Stimulated activated CD8-positive, alpha-beta memory T cell treated with anti-CD3 and anti-CD28 coated beads, Interleukin-15, amount 100 ng/mL, for 24 hours (primary cell): ENCODE measurements around the gene NIT2.
"Not testable (repeated sequence)": the region's sequence is repeated elsewhere in the genome, so short reads cannot be mapped to it uniquely, and the experiment has no call there.

Experiments
- DNase-seq: peaks from one replicate; pipeline ENCODE4 v3.0.0-alpha.2; 2020; ENCODE audit warnings: low read depth

The NIT2 gene, protein sequence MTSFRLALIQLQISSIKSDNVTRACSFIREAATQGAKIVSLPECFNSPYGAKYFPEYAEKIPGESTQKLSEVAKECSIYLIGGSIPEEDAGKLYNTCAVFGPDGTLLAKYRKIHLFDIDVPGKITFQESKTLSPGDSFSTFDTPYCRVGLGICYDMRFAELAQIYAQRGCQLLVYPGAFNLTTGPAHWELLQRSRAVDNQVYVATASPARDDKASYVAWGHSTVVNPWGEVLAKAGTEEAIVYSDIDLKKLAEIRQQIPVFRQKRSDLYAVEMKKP

DNA sequence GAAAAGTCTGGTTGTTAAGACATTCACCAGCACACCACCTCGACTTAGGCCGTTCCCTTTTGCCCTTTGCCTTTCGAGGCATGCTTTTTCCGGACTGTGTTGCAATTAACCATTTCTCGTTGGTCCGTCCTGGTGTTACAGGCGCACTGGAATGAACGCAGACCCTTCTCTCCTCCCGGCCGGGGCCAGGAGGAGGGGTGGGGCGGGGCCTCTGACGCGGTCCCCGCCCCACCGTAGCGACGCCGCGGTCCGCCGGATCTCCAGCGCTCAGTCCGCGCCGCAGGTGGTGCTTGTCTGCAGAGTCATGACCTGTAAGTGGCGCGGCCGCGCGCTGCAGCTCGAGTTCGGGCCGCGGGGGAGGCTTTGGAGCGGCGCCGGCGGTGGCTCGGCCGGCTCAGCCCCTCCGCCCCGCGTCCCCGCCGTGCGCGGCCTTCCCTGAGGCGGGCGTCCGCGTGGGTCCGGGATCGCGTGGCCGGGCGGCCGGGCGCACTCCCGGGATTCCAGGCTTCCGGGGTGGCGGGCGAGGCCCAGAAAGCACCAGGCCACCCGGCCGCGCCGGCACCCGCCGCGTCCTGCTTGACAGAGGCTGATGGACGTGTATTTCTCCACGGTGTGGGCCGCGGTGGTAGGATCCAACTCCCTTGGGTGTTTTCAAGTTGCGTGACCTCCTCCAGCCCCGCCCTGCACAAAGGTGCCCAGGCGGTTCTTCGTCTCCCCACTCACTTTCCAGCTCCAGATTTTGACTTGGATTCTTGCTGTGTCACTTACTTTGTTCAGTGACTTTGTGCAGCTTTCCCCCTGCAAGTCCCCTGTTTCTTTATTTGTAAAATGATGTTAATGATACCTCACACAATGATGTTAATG is at the start of gene NIT2:
TSS of gene NIT2 (plus strand) at position 270 of the 864 bp plus-strand sequence. CDS start at position 305, 35 bp downstream.
- peak; percentile 69 for DNase-seq

DNA sequence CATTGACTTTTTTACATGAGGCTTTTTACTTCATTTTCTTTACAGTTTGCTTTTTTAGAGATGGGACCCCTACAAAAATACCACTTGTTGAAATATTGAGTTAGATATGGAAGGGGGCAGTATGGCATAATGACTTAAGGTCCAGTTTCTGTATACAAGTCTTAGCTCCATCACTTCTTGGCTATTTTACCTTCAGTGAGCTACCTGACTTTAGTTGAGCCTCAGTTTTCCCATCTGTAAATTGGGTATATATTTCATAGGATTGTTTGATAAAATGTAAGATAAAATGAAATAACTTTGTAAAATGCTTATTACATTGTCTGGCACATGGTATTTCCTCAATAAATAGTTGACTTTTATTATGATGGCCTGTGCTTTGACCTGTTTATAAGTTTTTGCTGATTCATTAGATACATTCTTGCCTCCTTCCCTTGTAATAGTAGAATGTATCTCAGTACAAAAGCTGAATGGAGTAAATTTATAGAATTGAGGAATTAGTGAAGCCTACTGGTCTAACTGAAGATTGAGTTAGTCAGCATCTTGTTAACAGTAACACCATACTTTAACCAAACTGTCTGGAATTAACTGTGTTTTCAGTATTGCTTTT is 46.2 kb upstream of the NIT2 start:
- no peak for DNase-seq

DNA sequence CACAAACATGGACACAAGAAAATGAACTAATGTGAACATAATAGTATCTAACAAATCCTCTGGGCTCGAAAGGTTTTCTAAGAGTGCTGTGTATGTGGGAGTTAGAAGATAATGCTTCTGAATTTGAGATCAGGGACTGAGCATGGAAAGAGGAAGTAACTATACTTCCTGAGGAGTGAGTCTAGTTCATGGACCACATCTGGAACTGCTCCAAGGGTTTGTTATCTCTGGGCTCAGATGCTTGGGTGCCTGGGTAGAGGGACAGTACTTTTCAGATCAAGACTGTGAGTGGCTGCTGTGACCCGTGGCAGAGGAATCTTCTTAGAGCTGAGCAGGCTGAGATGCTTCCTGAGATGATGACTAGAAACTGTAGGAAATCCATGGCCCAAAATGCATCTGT is 45.2 kb upstream of the NIT2 start:
- no peak for DNase-seq

DNA sequence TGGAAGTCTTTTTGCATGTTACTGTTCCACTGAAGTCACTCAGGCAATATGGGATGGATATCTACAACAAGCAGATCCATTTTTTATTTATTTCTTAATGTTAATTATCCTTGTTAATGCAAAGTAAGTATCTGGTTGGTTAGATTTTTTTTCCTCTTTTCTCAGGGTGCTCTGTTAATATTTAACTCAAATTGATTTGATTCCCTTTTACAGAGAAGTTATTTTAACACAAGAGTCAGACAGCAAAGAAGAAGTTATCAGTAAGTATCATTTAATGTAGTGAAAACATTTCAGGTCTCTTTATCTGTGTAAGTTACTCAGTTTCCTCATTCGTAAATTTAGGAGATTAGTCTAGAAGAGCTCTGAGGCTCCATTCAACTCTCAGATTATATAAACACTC is 39.5 kb upstream of the NIT2 start:
- DNase-seq: no peak

DNA sequence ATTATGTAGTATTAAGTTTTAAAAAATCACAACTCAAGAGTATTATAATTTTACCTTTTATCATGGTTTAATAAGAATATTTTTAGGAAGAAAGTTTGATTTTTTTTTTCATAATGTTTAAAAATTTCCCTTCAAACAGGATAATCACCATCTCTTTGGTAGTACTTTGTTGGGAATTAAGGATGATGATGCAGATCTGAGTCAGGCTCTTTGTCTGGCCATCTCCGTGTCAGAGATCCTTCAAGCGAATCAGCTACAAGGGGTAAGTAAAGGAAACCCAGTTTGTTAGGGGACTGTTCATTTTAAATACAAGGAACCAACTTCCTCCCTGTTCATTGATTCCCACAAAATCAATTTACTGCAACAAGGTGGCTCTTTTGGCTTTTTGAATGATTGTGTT is 36.8 kb upstream of the NIT2 start:
- DNase-seq: no peak

DNA sequence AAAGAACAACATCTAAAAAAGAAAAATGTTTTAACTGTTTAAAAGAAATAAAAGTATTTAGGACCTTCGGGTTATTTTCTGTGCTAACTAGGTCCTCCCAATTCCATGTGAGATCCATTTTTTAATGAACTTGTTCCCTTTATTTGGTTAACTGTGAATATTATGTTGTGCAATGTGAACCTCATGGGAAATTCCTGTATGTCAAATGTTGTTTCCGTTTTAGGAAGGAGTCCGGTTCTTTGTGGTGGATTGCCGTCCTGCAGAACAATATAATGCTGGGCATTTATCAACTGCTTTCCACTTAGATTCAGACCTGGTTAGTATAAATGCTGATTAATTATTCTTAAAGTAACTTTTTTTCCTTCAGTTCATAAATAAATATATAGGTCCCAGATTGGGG is 35.5 kb upstream of the NIT2 start:
- no peak for DNase-seq

DNA sequence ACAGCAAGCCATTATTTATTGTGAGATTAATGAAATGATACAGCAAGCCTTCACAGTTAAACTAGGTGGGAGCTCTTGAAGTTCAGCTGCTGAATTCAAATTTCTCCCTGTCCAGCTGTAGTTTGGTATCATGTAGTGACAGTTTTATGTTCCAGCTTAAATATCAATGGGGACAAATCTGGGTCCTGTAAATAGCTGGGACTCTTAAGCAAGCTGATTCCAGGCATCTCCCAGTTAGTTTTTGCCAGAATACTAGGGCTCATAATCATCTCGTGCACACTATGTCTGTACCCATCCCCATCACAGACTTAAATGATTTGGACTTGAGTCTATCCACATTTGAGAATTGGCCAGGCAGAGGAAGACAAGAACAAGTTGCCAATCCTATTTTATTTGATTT is 27.9 kb upstream of the NIT2 start:
- DNase-seq: no peak

DNA sequence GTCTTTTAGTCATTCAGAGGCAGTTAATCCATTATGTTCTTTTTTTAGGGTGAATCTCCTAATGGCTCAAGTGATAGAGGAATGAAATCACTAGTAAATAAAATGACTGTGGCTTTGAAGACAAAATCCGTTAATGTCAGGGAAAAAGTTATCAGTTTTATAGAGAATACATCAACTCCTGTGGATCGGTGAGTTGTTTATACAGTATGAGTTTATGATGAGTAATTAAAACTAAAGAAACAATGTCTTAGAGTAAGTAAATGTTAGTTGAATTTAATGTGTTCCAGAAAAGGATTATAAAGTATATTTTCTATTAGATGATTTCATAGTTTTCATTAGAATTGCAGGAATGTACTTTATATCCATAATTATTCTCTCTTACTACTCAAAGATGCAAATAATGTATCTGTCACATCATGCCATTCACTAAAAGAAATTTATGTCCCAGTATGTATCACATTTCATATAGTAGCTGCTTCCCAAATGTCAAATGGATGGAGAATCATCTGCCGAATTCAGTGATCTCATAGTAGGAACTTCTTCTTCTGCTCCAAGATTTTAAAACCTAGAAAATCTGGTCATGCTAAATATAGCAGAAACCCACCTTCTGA is 24.1 kb upstream of the NIT2 start:
- no peak for DNase-seq

DNA sequence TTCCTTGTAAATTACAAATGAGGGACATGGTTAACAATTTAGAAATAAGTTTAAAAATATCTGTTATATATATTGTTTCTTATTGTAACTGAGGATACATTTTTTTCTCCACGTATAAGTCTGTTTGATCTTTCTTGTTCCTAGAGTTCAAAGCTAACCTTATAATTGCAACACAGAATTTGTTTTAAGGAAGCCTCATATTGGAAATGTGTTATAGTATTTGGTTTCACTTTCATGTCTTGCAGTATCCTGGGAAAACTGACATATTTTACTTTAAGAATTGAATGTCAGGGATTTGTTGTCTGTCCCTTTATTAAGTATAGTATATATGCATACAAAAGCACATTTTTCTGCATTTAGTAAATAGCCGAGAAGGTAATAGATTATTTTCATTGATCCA is 23.5 kb upstream of the NIT2 start:
- DNase-seq: no peak

DNA sequence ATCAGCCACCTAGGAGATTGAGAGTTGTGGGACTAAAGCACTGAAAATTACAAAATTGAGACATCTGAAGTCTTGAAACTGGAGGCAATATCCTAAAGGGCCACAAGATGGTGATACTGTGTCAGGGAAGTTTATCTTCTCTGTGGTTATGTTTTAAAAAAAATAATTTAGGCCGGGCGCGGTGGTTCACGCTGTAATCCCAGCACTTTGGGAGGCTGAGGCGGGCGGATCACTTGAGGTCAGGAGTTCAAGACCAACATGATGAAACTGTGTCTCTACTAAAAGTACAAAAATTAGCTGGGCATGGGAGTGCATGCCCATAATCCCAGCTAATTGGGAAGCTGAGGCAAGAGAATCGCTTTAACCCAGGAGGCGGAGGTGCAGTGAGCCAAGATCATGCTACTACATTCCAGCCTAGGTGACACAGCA is 17.9 kb upstream of the NIT2 start:
- DNase-seq: no peak

DNA sequence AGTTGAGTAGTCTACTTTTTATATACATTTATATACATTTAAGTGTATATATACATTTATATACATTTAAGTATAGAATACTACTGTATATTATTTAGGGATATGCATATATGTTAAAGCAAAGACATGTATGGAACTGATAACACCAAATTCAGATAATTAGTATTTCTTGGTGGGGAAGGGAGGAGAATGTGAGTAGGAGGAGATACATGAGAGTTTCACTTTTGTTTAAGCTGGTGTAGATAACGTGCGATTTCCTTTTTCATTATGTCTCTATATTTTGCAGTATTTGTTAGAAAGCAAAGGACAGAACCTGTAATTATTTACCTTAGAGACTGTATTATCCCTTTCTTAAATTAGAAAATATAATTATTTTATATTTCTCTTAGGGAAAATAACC is 16.6 kb upstream of the NIT2 start:
- no peak for DNase-seq

DNA sequence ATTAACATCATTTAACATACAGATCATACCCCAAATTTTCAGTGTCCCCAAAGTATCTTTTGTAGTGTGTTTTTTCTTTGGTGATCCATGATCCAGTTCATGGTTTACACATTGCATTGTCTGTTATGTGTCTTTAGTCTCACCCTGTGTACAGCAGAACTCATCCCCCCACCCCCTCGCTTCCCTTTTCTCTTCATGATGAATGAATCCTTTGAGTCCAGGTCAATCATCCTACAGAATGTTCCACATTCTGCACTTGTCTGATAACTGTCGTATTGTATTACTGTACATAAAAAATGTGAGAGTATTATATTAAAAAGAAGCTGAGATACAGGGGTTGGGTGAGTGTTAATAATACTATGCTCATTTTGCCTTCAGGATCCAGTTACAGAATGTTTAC is 14.6 kb upstream of the NIT2 start:
- DNase-seq: no peak

DNA sequence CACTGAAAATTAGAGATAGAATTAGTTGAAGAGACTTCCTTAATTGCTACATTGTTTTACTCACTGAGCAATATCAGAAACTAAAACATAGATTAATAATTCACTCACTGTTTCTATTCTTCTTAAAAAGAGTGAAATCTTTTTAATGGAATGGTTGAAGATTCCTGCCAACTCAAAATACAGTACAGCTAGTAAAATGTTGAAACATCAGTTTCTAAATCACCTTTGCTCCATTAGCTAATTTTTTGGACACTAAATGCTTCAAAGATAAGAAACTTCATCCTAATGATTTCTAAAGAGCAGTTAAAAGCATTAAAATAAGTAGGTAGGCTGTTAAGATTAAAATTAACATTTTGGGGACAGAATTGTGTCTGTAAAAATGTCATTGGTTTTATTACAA is 10.5 kb upstream of the NIT2 start:
- no peak for DNase-seq

DNA sequence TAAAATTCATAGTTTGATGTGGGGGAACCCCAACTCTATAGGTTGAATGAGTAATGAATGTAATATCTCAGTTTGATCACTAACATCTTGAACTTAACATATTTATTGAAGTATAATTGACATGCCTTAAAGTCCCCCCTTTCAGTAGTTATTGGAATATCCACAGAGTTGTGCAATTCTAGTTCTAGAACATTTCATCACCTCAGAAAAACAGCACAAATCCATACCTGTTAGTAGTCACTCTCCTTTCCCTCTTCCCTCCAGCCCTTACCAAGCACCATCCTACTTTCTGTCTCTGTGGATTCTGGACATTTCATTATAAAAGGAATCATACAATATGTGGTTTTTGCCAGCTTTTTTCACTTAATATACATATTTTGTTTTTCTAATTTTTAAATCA is 8.7 kb upstream of the NIT2 start:
- DNase-seq: no peak

DNA sequence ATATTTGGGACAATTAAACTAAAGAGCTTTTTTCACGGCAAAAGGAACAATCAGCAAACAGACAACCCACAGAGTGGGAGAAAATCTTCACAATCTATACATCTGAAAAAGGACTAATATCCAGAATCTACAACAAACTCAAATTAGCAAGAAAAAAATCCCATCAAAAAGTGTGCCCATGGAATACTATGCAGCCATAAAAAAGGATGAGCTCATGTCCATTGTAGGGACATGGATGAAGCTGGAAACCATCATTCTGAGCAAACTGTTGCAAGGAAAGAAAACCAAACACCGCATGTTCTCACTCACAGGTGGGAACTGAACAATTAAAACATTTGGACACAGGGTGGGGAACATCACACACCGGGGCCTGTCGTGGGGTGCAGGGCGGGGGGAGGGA is 7.2 kb upstream of the NIT2 start:
- DNase-seq: not testable (repeated sequence)

DNA sequence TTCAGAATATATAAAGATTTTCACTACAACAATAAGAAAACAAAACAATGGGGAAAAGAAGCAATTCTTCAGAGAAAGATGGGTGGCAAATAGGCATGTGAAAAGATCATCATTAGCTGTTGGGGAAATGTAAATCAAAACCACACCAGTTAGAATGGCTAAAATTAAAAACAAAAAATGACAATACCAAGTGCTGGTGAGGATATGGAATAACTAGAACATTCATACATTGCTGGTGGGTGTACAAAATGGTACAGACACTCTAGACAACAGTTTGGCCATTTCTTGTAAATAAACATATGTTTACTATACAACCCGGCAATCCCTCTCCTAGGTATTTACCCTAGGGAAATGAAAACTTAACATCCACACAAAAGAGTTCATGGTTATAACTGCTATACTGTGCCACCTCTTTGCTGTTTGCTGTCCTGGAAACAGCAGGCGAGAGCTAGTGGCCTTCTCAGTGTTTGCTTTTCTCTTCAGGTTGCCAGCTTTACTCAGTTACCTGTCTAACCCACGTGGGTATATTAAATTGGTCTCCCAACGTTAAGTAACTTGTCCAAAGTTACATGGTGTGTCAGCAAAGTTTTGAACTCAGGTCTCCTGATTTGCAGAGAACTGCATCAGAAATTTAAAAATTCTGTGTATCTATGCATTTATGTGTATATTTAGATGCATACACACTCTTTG is 4.6 kb upstream of the NIT2 start:
- no peak for DNase-seq

DNA sequence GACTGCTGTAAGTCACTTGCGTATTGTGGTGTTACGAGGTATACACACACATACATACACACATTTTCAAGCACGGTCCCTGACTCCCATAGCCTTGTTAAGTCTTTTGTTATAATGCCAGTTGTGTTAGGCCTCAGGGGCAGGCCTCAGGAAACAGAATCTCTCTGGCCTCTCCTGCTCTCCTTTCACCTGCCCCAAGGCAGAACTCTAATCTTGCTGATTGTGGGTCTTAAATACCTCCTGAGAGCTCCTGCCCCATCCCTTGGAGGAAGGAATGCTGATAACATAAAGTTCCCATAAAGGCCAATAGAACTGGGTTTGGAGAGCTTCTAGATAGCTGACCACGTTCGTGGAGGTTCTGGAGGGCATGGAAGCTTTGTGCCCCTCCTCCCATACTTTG is 3.9 kb upstream of the NIT2 start:
- DNase-seq: no peak

DNA sequence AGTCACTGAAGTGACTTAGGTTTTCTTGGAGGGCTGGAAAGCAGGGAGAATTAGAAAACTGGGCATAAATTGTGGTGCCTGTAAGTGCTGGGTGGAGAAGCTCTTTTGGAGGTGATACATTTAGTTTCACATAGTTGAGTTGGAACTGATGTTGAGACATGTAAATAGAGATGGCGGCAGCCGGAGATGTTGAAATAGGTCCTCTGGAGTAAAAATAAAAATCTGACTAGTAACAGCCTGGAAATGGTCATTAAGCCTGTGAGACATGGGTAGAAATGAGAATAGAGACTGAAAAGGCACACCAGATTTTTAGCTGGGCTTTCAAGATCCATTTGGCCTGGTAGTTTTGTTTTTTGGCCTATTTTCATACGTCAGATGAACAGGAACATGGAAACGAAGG is 2.9 kb upstream of the NIT2 start:
- DNase-seq: no peak

DNA sequence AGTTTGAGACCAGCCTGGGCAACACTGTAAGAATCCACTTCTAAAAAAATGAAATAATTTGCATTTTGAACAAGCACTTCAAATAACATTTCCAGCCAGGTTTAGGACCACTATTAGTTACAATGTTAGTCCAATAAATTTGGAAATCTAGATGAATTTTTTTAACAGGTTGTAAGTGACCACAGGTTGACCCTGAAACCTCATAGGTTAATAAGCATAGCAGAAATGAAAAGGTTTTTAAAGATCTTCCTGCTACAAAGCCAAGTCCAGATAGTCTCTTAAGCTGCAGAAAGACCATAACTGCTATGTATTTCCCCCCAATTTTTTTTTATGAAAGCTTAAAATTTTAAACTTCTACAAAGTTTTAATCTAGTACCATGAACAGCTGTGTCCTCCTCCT is 1.5 kb upstream of the NIT2 start:
- DNase-seq: no peak

DNA sequence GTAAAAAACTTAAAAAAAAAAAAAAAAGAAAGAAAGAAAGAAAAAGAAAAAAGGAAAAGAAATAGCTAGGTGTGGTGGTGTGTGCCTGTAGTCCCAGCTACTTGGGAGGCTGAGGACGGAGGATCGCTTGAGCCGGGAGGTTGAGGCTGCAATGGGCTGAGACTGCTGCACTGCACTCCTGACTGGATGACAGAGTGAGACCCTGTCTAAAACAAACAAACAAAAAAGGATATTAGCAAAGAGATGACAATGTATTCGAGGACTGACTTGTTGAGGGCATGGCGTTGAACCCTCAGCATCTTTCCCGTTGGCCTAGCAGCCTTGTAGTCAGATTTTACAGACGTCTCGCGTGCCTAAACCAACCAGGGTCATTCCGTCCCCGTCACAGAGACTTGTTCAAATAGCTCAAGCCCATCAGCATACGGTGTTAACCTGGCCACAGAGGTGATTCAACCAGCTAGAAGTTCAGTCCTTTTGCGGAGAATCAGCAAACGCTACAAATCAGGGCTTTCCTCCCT is 528 bp upstream of the NIT2 start:
- no peak for DNase-seq

DNA sequence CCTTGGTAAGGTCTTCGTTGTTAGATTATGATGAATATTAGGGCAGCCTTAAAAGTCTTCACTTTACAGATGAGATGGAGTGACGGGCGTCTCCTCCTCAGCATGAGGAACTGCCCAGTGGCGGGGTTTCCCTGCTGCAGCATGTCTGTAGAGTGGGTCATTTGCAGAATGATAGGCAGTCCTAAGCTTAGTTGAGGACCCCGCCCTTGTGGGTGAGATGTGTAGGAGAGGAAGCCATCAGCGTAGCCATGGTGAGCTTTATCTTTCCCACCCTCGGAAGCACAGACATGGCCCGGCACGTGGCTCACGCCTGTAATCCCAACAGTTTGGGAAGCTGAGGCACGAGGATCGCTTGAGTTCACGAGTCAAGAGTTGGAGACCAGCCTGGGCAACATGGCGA is 877 bp downstream of the NIT2 start:
- DNase-seq: no peak

DNA sequence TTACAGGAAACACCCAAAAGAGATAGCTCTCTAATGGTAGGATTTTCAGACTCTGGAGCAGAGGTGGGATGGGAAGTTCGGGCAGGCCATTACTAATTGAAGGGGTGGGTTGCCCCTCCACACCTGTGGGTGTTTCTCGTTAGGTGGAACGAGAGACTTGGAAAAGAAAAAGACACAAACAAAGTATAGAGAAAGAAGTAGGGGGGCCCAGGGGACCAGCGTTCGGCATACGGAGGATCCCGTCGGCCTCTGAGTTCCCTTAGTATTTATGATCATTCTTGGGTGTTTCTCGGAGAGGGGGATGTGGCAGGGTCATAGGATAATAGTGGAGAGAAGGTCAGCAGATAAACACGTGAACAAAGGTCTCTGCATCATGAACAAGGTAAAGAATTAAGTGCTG is 1.7 kb downstream of the NIT2 start:
- DNase-seq: not testable (repeated sequence)
